22Rv1 (cell line): ENCODE measurements around the gene ANXA5.
"Not testable (repeated sequence)": the region's sequence is repeated elsewhere in the genome, so short reads cannot be mapped to it uniquely, and the experiment has no call there.

ENCODE experiments used
- H3K27ac ChIP-seq: fragments of 450-650 bp; 2 replicates; pipeline ENCODE4 v1.5.1; 2017
- CTCF ChIP-seq: fragments of 450-650 bp; IDR thresholded peaks from 2 replicates; pipeline ENCODE4 v1.5.1; 2017; ENCODE audit warnings: mild to moderate bottlenecking
- ZFX ChIP-seq: fragments of 450-650 bp; IDR thresholded peaks from 2 replicates; pipeline ENCODE4 v1.6.1; 2017; ENCODE audit warnings: antibody characterized with exemption, borderline replicate concordance

ANXA5 gene

GRCh38 chr4:121674191-121674590 lies 22.6 kb downstream of the ANXA5 start:
- H3K27ac ChIP-seq, result no peak overlapping the region

GRCh38 chr4:121669163-121669550 lies 27.6 kb downstream of the ANXA5 start:
- H3K27ac ChIP-seq, result no peak overlapping the region
- TF ChIP-seq ZFX (no peak), CTCF (no peak)

More at GRCh38 chr4:121674191-121674590, 22.6 kb downstream of the ANXA5 start:
- TF ChIP-seq ZFX (no peak), CTCF (no peak)

- H3K27ac ChIP-seq, result no peak overlapping the region
- TF ChIP-seq ZFX (no peak), CTCF (no peak)
Observed at GRCh38 chr4:121668368-121669162, 28.2 kb downstream of the ANXA5 start.

GRCh38 chr4:121666091-121666679 lies 30.6 kb downstream of the ANXA5 start:
- TF ChIP-seq ZFX (no peak), CTCF (no peak)
- no peak overlapping the region for H3K27ac ChIP-seq

GRCh38 chr4:121665371-121665770 lies 31.4 kb downstream of the ANXA5 start:
- H3K27ac ChIP-seq, result no peak overlapping the region
- TF ChIP-seq CTCF (no peak), ZFX (no peak)

GRCh38 chr4:121662225-121662624 lies 34.6 kb downstream of the ANXA5 start:
- no peak for TF ChIP-seq ZFX
- no peak for TF ChIP-seq CTCF
- H3K27ac ChIP-seq, result no peak overlapping the region

- H3K27ac ChIP-seq, result not testable (repeated sequence)
Observed at GRCh38 chr4:121660175-121660933, 36.4 kb downstream of the ANXA5 start.
